Pancreas (tissue), 10 donors: Measurements from ENCODE around the gene RNASE8. TPM values are rescaled to one million over a fixed set of nuclear protein-coding genes. Genes with fewer than 3 reads are reported as not detected.
A peak's percentile ranks its signal among the peaks of the same experiment; 100 is the strongest.

Source experiments
- ATAC-seq, 4 donors: fragments of 200-7000 bp; cut with Tn5 transposase; one replicate each; pipeline versions ENCODE4 v1.8.0 to v1.9.1; 2020; ENCODE audit warnings: mild to moderate bottlenecking in 4 of 4, moderate library complexity in 4 of 4
- DNase-seq, 6 donors: peaks; one replicate each; pipeline ENCODE4 v3.0.0-alpha.2; 2020
- FAIRE-seq: peaks from 2 replicates; lab custom pipeline; 2012; peaks lifted over from hg19 to GRCh38; lab: Jason Lieb, UNC
- H3K27ac ChIP-seq, 4 donors: fragments of 200-600 bp; sonication (generic); 1 replicate in 3 of 4; 2 replicates in 1 of 4; pipeline versions ENCODE4 v1.5.0 to v1.8.0; 2020
- H3K27me3 ChIP-seq, 4 donors: fragments of 200-600 bp; one replicate each; pipeline ENCODE4 v1.8.0; 2021
- H3K36me3 ChIP-seq, 3 donors: fragments of 200-600 bp; sonication (generic) in 1 of 3; one replicate each; pipeline versions ENCODE4 v1.5.0 to v1.8.0; 2020 to 2021
- H3K4me1 ChIP-seq, 3 donors: fragments of 200-600 bp; one replicate each; pipeline ENCODE4 v1.8.0; 2021
- H3K4me3 ChIP-seq, 4 donors: fragments of 200-600 bp; sonication (generic) in 2 of 4; one replicate each; pipeline versions ENCODE4 v1.5.0 to v1.8.0; 2020 to 2021
- H3K9me3 ChIP-seq, 4 donors: fragments of 200-600 bp; one replicate each; pipeline ENCODE4 v1.8.0; 2021
- WGBS, 2 donors: extraction: QIAGEN DNeasy Blood & Tissue Kit; methylation state at CpG; one replicate each; pipeline ENCODE4 v1.1.7; 2013; 5-methylcytosine and 5-hydroxymethylcytosine counted together
- intact Hi-C, 3 donors: fragments of 100-400 bp; cut with DNase I; formaldehyde crosslinking; loops; one replicate each; pipeline versions ENCODE4 v1.11.1 to v1.14.2; 2022
- polyA plus RNA-seq, 2 donors: library from polyadenylated mRNA; stranded (reverse); fragments of 200-250 nt; gene quantifications; one replicate each; pipeline ENCODE4 v1.2.3, GENCODE V29; 2013
- total RNA-seq, 6 donors: library from RNA; stranded (reverse); fragmentation: NEBNext Ultra II Directional in 4 of 6; extraction: Animal tissue kit (Norgen Biotek cat#: 25700) in 4 of 6; gene quantifications; one replicate each; pipeline versions ENCODE4 v1.2.1 to v1.2.4, GENCODE V29; 2021 to 2023
- TF ChIP-seq, protein P1 (sequence below), 4 donors: fragments of 200-600 bp; sonication (generic) in 3 of 4; IDR thresholded peaks; one replicate each; pipeline versions ENCODE4 v1.5.0 to v1.8.0; 2021; ENCODE audit warnings: antibody characterized with exemption in 4 of 4
- donor health status: healthy with polysubstance abuse.
- donor health status: DM: no; HTN: no; CAD: no; lungs with moderate emphysema.
- donor health status: DM: no; HTN: no; CAD: no.
- donor health status: control.
- donor health status: control.
- donor health status: Bipolar disorder and iron deficiency.
- donor health status: DM: yes; HTN: yes; CAD: no.
- donor health status: DM: no; HTN: no; CAD: no.
- donor health status: DM: no; HTN: no; CAD: no.
- donor health status: DM: yes; HTN: yes; CAD: no.

Gene RNASE8
- total and polyA plus RNA-seq, 8 donors = not detected

DNA sequence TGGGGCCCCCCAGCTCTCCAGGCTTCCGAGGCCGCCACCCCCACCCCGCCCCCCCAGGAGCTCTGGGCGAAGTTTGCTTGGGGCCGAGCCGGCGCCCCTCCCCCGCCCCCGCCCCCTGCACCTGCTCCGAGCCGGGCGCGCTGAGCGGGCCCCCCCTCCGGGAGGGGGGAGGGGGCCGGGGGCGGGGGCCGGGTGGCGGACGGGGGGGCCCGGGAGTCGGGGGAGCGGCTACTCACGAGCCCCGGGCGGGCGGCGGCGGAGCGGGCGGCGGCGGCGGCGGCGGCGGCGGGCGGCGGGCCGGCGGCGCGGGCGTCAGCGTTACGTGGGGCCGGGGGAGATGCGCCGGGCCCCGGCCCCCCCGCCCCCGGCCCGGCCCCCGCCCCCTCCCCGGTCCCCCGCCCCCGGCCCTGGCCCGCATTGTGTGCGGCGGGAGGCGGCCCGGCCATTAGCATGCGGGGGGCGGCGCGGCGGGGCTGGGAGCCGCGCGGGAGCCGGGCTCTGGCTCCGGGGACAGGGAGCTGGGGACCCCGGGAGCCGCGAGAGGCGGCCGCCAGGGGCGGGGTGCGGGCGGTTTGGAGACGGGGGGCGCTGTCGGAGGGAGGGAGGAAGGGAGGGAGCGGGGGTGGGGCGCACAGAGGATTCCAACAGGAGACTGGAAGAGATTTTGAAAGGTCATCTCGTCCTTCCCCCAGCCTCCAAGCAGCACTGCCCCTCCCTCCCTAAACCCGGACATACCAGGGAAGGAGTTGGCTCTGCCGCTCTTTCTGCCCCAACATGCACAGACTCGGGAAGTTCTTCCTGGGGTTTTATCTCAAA is 40.7 kb downstream of the RNASE8 start, which contains the start of gene ZNF219:
Gene ZNF219 (minus strand): TSS at position 580 of the 816 bp plus-strand sequence. CDS start 5,064 bp downstream, outside the sequence.
- ATAC-seq = peak; percentile 42 to 59 (median 55)
- FAIRE-seq = no peak
- no peaks in the 10 kb centered on the region for H3K9me3 ChIP-seq
- peak; percentile 44 to 76 (median 68) for DNase-seq
- 1 to 7% methylated on average over 9 to 76 of the region's 90 CpGs for WGBS, 2 donors
- H3K36me3 ChIP-seq = no peaks in the 10 kb centered on the region
- intact Hi-C loops = no loop called here
- no peaks in the 10 kb centered on the region for H3K27me3 ChIP-seq
- H3K4me1 ChIP-seq = peaks cover 0 to 15% (median 8%) of the 10 kb centered on the region in 3 donors
- TF ChIP-seq, protein P1, sequence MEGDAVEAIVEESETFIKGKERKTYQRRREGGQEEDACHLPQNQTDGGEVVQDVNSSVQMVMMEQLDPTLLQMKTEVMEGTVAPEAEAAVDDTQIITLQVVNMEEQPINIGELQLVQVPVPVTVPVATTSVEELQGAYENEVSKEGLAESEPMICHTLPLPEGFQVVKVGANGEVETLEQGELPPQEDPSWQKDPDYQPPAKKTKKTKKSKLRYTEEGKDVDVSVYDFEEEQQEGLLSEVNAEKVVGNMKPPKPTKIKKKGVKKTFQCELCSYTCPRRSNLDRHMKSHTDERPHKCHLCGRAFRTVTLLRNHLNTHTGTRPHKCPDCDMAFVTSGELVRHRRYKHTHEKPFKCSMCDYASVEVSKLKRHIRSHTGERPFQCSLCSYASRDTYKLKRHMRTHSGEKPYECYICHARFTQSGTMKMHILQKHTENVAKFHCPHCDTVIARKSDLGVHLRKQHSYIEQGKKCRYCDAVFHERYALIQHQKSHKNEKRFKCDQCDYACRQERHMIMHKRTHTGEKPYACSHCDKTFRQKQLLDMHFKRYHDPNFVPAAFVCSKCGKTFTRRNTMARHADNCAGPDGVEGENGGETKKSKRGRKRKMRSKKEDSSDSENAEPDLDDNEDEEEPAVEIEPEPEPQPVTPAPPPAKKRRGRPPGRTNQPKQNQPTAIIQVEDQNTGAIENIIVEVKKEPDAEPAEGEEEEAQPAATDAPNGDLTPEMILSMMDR (IDR thresholded peaks at IDR 0.05) = no peak
- peak within 1 kb of the TSS; percentile 33 to 59 (median 44) for H3K4me3 ChIP-seq
- peak within 1 kb of the TSS; percentile 61 to 86 (median 79) for H3K27ac ChIP-seq

DNA sequence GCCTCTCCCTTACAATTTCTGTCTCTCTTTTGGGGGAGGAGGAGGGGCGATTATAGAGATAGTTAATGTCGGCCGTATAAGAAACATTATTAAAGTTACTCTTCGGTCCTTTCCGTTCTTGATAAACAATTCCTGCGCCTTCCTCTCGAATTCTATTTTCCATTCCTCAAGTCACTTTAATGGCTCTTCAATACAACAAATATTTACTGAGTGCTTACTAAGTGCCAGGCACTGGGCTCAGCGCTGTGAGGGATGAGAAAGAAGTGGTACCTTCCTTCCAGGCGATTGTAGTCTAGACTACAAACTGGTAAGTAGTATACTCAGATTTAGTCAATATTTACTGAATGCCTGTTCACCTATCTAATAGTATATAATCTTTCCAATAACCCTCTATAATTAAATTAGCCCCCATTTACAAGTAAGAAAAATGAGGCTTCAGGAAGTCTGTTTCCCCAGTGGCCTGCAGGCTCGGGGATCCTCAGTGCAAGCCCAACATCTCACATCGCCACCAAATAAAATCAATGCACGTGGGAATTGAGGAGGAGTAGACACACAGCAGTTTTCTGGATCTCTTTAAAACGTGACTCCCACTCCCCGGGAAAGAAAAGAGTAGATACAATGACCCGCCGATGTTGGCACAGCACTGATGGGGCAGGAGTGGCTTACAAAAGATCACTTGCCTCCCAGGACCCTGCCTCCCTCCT is 41.4 kb downstream of the RNASE8 start:
- H3K36me3 ChIP-seq = no peaks in the 10 kb centered on the region
- peak overlapping the region; percentile 46 to 86 (median 70) for H3K27ac ChIP-seq
- H3K27me3 ChIP-seq = no peaks in the 10 kb centered on the region
- peaks cover 0 to 16% (median 8%) of the 10 kb centered on the region in 3 donors for H3K4me1 ChIP-seq
- no peaks in the 10 kb centered on the region for H3K9me3 ChIP-seq
- no peak for DNase-seq
- no peak for ATAC-seq
- 2 to 3% methylated on average over 16 of the region's 16 CpGs for WGBS, 2 donors
- no peak for FAIRE-seq
- TF ChIP-seq, protein P1 (IDR thresholded peaks at IDR 0.05) = no peak
- intact Hi-C loops = no loop called here
- peak overlapping the region; percentile 33 to 59 (median 44) for H3K4me3 ChIP-seq

DNA sequence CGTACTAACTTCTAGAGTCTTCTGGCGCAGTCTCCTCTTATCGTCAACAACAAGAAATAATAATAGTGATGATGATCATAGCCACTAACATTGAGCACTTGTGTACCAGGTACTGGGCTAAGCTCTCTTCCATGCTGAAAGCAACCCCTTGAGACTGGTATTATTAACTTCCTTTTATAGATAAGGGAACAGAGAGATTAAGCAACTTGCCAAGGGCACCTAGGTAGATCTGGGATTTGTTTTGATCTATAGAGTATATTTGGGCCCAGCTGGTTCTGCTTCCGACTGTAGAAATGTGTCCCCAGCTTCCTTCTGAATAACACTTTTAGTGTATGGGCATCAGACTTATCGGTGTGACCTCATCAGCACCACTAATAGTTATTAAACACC is 42.0 kb downstream of the RNASE8 start:
- intact Hi-C loops = no loop called here
- H3K9me3 ChIP-seq = no peaks in the 10 kb centered on the region
- peaks cover under 1 to 17% (median 9%) of the 10 kb centered on the region in 3 donors for H3K4me1 ChIP-seq
- TF ChIP-seq, protein P1 (IDR thresholded peaks at IDR 0.05) = no peak
- no peaks in the 10 kb centered on the region for H3K27me3 ChIP-seq
- FAIRE-seq (no peak), DNase-seq (no peak), ATAC-seq (no peak)
- peak overlapping the region in 2 of 4 donors; percentile 80 to 86 for H3K27ac ChIP-seq
- no peaks in the 10 kb centered on the region for H3K36me3 ChIP-seq
- 49 to 50% methylated on average over 5 of the region's 5 CpGs for WGBS, 2 donors
- H3K4me3 ChIP-seq = peak overlapping the region in 1 of 4 donors; percentile 53

DNA sequence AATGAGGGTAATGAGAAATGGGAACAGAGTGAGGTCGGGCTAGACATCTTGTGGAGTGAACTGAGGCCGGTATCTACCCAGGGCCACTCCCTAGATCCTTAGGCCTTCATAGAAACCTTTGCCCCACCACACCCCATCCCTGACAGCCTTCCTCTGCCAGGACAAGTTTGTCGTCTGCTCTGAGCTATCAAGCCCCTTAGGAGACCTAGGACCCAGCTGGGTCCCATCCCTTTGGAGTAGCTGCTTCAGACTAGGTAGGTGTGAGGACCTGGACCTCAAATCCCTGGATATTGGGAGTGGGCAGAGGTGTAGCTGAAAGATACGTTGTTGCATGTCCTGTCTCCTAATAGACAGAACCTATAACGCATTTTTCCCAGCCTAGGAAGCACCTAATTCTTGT is 43.3 kb downstream of the RNASE8 start, which contains the start of gene TMEM253:
Gene TMEM253 (plus strand): TSS at position 136 of the 400 bp plus-strand sequence. CDS start 278 bp downstream, outside the sequence.
- ATAC-seq (no peak), DNase-seq (no peak), FAIRE-seq (no peak)
- intact Hi-C loops = loop anchor here in 1 of 3 donors (5.0 kb wide), 1 partner anchor 34 kb away; no protein-coding TSS in a partner anchor
- TF ChIP-seq, protein P1 (IDR thresholded peaks at IDR 0.05) = no peak
- H3K27ac ChIP-seq = peak within 1 kb of the TSS in 1 of 4 donors; percentile 80
- H3K4me1 ChIP-seq = peaks cover 9 to 29% (median 20%) of the 10 kb centered on the region in 3 donors
- H3K4me3 ChIP-seq = no peak within 1 kb of the TSS
- H3K9me3 ChIP-seq = no peaks in the 10 kb centered on the region
- H3K27me3 ChIP-seq = no peaks in the 10 kb centered on the region
- 80 to 81% methylated on average over 5 of the region's 5 CpGs for WGBS, 2 donors
- no peaks in the 10 kb centered on the region for H3K36me3 ChIP-seq
